ENCODE measurements around the gene CDH4.

The CDH4 gene

GRCh38 chr20:61655591-61655990, 403.5 kb downstream of the CDH4 start:
- no peak for DNase-seq (ENCODE audit: low spot score)

GRCh38 chr20:61656198-61656597, 404.1 kb downstream of the CDH4 start:
- DNase-seq (ENCODE audit: low spot score) = no peak

- DNase-seq (ENCODE audit: low spot score) = no peak
These were observed 405.8 kb downstream of the CDH4 start for GRCh38 chr20:61657721-61658377.

- no peak for DNase-seq (ENCODE audit: low spot score)
These were observed 406.5 kb downstream of the CDH4 start for GRCh38 chr20:61658563-61658962.

GRCh38 chr20:61659246-61659993, 407.4 kb downstream of the CDH4 start:
- no peak for DNase-seq (ENCODE audit: low spot score)

- no peak for DNase-seq (ENCODE audit: low spot score)
These were observed 407.9 kb downstream of the CDH4 start for GRCh38 chr20:61659994-61660346.

- no peak for DNase-seq (ENCODE audit: low spot score)
These were observed 408.5 kb downstream of the CDH4 start for GRCh38 chr20:61660559-61660958.

- DNase-seq (ENCODE audit: low spot score) = no peak
These were observed 409.0 kb downstream of the CDH4 start for GRCh38 chr20:61661025-61661424.

- no peak for DNase-seq (ENCODE audit: low spot score)
These were observed 409.5 kb downstream of the CDH4 start for GRCh38 chr20:61661583-61661982.

- DNase-seq (ENCODE audit: low spot score) = no peak
These were observed 410.3 kb downstream of the CDH4 start for GRCh38 chr20:61662226-61662967.

GRCh38 chr20:61662968-61663331, 410.9 kb downstream of the CDH4 start:
- DNase-seq (ENCODE audit: low spot score) = no peak

- no peak for DNase-seq (ENCODE audit: low spot score)
These were observed 411.7 kb downstream of the CDH4 start for GRCh38 chr20:61663521-61664425.

- DNase-seq (ENCODE audit: low spot score) = no peak
These were observed 412.7 kb downstream of the CDH4 start for GRCh38 chr20:61664556-61665320.

GRCh38 chr20:61665528-61666470, 413.7 kb downstream of the CDH4 start:
- no peak for DNase-seq (ENCODE audit: low spot score)

GRCh38 chr20:61666471-61666832, 414.4 kb downstream of the CDH4 start:
- DNase-seq (ENCODE audit: low spot score) = no peak

- no peak for DNase-seq (ENCODE audit: low spot score)
These were observed 415.2 kb downstream of the CDH4 start for GRCh38 chr20:61667056-61667792.

GRCh38 chr20:61668065-61668650, 416.1 kb downstream of the CDH4 start:
- no peak for DNase-seq (ENCODE audit: low spot score)

- no peak for DNase-seq (ENCODE audit: low spot score)
These were observed 416.9 kb downstream of the CDH4 start for GRCh38 chr20:61668771-61669503.
